UCSD-AML1 (cell line): ENCODE measurements around the gene FBXW2.
"Not testable (repeated sequence)": the region's sequence is repeated elsewhere in the genome, so short reads cannot be mapped to it uniquely, and the experiment has no call there.

ENCODE experiments used
- DNase-seq: peaks from one replicate; lab custom pipeline; 2025; ENCODE audit not compliant: unreplicated experiment; lab: John Stamatoyannopoulos, UW

FBXW2 gene, protein sequence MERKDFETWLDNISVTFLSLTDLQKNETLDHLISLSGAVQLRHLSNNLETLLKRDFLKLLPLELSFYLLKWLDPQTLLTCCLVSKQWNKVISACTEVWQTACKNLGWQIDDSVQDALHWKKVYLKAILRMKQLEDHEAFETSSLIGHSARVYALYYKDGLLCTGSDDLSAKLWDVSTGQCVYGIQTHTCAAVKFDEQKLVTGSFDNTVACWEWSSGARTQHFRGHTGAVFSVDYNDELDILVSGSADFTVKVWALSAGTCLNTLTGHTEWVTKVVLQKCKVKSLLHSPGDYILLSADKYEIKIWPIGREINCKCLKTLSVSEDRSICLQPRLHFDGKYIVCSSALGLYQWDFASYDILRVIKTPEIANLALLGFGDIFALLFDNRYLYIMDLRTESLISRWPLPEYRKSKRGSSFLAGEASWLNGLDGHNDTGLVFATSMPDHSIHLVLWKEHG

DNA sequence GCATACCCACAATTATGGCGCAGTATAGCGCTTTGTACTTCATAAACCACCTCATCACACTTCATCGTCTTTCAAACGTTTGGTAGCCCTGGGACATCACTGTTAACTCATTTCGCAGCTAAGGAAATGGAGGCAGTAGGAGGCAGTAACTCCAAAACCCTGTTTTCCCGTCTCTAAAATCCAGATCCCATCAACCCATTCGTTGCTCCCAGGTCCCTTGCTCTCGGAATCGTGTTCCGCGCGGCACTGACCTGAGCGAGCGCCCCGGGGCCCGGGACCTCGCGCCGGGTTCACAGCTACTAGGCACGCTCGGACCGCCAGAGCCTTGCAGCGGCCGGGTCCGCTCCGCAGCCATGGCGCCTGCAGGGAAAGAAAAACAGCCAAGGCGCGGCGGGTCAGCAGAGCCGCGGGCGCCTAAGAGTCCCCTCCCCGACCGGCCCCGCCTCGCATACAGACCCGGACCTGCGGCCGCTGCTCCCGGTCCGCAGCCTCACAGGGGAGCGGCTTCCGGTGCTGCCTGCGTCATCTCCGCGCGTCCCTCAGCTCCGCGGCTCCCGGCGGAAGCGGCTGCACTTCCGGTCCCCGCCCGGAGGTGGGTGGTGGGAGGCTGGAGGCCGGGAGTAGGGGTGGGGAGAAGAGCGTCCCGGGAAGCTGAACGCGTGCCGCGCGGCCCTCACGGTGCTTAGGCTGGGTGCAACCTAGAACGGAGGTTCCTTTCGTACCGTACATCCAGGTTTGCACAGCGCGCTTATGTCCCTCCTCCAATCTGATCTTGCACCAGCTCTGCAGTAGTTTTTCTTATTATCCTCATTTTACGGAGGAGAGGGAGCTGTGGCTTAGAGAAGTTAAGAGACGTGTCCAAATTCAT, at the start of gene FBXW2:
Gene FBXW2 (minus strand): TSS at position 519 of the 868 bp plus-strand sequence. CDS start 5,158 bp downstream, outside the sequence.
- DNase-seq, result peak; percentile 94

- no peak for DNase-seq
These were observed 48.9 kb upstream of the FBXW2 start for GRCh38 chr9:120841930-120842684.

- DNase-seq, result no peak
These were observed 45.9 kb upstream of the FBXW2 start for GRCh38 chr9:120839146-120839545.

DNA sequence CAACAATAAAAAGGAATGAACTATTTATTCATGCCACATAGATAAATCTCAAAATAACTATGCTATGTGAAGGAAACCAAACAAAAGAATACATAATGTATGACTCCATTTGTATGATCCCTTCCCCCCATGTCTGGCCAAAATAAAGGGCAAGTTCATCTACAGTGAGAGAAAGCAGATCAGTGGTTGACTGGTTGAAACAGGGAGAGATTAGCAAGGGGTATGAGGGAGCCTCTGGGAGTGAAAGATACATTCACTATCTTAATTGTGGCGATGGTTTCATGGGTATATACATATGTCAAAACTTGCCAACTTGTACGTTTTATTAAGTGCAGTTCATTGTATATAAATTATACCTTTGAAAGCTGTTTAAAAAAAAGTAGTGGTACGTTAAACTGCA, 44.7 kb upstream of the FBXW2 start:
- DNase-seq, result no peak

DNA sequence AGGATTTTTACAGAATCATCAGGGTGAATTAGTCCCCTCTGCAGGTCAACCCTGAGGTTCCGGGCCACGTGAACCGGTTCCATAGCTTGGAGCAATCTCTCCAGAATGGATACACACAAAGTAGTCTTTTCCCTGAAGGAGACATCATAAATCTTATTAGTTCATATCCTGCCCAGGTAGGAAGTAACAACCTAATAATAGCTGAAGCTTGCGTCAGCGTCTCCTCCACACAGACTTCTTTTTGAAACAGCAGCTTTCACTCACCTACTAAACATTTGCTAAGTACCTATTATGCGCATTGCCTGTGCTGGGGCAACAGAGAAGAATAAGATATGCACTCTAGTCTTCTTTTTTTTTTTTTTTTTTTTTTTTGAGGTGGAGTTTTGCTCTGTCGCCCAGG, 40.1 kb upstream of the FBXW2 start:
- no peak for DNase-seq

DNA sequence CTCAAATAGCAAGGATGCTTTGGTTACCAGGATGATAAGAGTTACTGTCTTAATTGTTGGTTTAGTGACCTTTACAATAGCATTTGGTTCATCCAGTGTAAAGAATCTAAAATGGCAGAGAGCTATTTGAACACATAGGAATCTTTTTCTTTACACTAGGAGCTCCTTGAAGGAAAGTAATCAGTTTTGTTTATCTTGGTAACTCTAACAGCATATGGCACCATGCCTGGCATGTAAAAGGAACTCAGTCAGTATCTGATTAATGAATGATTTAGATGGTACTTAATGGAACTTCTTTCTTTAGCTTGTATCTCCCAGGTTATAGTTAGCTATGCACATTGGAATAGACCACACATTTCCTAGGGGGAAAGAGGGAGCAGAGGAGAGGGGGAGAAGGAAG, 39.6 kb upstream of the FBXW2 start:
- no peak for DNase-seq

DNA sequence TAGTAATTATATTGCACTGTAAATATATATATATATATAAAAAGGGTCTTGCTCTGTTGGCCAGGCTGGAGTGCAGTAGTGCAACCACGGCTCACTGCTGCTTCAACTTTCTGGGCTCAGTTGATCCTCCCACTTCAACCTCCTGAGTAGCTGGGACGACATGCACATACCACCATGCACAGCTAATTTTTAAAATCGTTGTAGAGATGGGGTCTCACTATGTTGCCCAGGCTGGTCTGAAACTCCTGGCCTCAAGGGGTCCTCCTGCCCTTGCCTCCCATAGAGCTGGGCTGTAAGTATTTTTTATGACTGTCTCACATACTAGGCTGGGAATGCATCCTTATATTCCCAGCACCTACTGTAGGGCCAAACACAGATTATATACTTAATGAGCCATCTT, 37.6 kb upstream of the FBXW2 start:
- no peak for DNase-seq

DNA sequence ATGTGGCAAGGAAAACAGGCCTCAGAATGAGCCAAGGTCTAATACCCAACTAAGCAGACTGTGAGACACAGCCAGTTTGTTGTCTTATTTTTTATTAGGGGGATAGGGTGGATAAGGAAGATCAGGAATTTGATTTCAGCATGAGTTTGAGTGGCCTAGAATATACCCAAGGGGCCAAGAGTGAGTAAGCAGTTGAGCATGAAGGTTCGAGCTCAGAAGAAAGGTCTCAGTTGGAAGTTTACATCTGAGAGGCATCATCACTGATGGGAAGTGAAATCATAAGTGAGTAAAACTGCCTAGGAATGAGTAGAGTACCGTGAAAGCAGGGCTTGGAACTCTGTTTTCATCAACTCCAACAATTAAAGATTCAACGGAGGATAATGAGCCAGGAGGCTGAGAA, 36.9 kb upstream of the FBXW2 start:
- no peak for DNase-seq

GRCh38 chr9:120829650-120830049, 36.4 kb upstream of the FBXW2 start:
- no peak for DNase-seq

GRCh38 chr9:120820095-120820494, 26.9 kb upstream of the FBXW2 start:
- DNase-seq, result no peak

DNA sequence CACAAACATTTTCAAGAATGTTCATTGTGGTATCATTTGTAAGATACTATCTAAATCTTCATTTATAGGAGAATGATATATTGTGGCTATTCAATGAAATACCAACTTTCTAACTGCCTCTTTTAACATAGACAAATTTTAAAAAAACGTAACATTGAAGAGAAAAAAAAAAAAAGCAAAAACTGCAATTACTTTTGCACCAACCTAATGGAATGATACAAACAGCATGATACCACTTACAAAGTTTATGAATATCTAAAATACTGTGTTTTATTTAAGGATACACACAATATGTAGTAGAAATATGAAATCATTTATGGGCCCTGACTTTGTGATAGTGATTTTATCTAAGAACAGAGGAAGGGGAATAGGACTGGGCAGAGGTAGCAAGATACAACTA, 25.4 kb upstream of the FBXW2 start:
- DNase-seq, result no peak

DNA sequence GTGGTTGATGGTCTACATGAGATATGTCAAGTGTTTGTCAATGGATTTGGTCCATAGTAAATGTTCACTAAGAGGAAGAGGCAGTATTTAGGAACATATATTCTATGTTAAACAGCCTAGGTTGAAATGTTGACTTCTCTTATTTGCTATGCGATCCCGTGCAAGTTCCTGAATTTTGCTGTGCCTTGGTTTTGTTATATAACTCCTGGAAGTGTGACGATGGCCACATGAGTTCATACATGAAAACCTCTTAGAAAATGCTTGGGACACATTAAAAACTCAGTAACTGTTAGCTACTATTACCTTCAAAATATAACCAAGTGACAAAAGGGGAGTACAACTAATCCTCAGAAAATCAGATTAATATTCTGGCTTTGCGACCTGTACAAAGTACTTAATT, 21.9 kb upstream of the FBXW2 start:
- no peak for DNase-seq

DNA sequence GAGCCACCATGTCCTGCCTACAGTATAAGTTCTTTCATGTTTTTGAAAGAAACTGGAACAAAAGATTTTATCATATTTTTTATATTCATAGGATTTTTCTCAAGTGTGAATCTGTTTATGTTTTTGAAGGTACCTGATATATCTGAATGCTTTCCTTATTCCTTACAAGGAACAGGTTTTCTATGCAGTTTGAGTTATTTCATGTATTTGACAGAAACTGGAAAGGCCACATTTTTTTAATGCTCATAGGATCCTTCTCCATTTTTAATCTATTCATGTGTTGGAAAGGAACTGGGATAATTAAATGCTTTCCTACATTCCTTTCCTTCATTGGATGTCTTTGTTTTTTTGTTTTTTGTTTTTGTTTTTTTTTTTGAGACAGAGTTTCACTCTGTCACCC, 15.7 kb upstream of the FBXW2 start:
- no peak for DNase-seq

GRCh38 chr9:120807607-120808379, 14.6 kb upstream of the FBXW2 start:
- no peak for DNase-seq

GRCh38 chr9:120804784-120805363, 11.7 kb upstream of the FBXW2 start:
- DNase-seq, result not testable (repeated sequence)

DNA sequence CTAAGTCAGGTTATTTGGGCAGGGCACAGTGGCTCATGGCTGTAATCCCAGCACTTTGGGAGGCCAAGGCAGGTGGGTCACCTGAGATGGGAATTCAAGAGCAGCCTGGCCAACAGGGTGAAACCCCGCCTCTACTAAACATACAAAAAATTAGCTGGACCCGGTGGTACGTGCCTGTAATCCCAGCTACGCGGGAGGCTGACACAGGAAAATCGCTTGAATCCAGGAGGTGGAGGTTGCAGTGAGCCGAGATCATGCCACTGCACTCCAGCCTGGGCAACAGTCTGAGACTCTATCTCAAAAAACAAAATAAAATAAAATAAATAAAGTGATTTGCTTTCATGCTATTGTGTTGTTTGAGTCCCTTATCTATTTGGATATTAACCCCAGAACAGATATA, 8.2 kb upstream of the FBXW2 start:
- no peak for DNase-seq

DNA sequence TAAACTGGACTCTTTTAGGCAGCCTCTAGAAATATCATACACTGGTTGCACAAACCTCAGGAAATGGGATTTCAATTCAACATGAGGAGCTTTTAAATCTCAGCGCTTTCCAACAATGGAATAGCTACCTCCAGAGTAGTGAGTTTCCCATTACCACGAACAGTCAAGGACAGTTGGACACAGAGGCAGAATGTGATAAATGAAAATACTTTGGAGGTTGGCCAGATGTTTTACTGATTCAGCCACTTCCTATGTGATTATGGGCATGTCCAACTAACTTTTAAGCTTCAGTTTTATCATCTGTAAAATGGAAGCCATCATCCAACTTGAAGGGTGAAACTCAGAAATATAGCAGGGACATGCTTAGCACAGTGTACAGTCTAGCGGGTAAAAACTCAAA, 2.1 kb downstream of the FBXW2 start:
- DNase-seq, result no peak

- no peak for DNase-seq
These were observed 5.3 kb downstream of the FBXW2 start for GRCh38 chr9:120787933-120788332.

DNA sequence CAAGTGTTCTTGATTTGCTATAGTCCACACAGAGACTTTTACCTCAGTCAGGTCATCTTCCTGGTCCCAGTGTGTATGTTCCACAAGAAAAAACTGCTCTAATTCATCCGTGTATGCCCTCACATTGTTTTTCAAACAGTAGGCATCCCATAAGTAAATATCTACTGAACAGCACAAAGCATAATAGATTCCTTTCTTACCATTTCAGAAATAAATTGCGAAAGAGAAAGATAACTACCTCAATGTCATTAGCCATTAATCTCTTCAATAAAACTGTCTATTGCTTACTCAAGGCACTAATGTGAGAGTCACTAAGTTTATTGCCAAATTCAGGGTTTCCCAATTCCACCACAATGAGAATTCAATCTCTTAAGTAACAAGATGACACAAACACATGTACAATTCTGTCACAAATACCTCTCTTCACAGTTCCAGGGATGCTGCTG, 9.6 kb downstream of the FBXW2 start:
- DNase-seq, result no peak

GRCh38 chr9:120781236-120781635, 12.0 kb downstream of the FBXW2 start:
- no peak for DNase-seq
